Central memory CD8-positive, alpha-beta T cell (primary cell): ENCODE results near the gene PIN1.

Experiments used
- ATAC-seq: fragments of 150-1000 bp; cut with Tn5 transposase; replicated peaks from 2 replicates; pipeline ENCODE4 v1.10.0; 2022; ENCODE audit warnings: mild to moderate bottlenecking, moderate FRiP score, moderate number of reproducible peaks; ENCODE audit not compliant: poor library complexity, severe bottlenecking; ENCODE audit errors: extremely low read depth
- DNase-seq, 2 donors: peaks; one replicate each; pipeline ENCODE4 v3.0.0; 2021; ENCODE audit warnings: low spot score in 2 of 2
- H3K27ac Mint-ChIP-seq: one replicate; pipeline ENCODE4 v1.8.0; 2022; ENCODE audit warnings: low read depth, mild to moderate bottlenecking, moderate library complexity, mixed read lengths
- H3K27me3 Mint-ChIP-seq: one replicate; pipeline ENCODE4 v1.8.0; 2022; ENCODE audit warnings: mixed read lengths
- H3K36me3 Mint-ChIP-seq: one replicate; pipeline ENCODE4 v1.8.0; 2022; ENCODE audit warnings: mild to moderate bottlenecking, moderate library complexity, mixed read lengths; ENCODE audit not compliant: insufficient read depth
- H3K4me1 Mint-ChIP-seq: one replicate; pipeline ENCODE4 v1.8.0; 2022; ENCODE audit warnings: mixed read lengths
- H3K4me3 Mint-ChIP-seq: one replicate; pipeline ENCODE4 v1.8.0; 2022; ENCODE audit warnings: mild to moderate bottlenecking, moderate library complexity, mixed read lengths
- H3K9me3 Mint-ChIP-seq: one replicate; pipeline ENCODE4 v1.8.0; 2022; ENCODE audit warnings: mixed read lengths

PIN1 gene

DNA sequence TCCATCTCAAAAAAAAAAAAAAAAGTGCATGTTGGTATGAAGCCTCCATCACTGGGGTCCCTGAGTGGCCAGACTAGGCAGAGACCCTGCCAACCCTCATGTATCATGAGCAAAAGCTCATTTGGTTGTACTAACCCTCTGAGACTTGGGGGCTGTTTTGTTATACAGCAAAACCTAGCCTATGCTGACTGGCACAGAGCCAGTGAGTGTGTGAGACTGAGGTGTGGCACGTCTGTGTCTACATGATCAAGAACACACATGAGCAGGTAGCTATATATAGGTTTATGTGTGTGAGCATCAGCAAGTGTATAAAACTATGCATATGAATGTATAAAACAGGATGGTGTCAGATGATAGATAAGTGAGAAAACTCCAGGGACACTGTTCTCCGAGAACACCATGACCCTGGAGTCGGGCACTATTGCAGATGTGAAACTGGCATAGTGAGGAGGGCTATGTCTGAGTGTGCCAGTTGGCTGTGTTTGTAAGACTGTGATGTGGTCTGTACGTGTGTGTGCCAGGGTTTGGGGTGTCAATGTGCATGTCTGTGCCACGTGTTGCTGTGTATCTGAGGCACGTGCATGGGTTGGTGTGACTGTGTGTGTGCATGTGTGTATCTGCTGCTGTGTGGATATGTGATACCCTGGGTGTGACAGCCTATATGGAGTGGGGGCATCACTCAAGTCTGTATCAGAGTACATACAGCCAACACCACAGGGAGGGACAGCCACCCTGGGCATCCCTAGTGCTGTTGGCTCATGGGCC is 56.7 kb downstream of the PIN1 start:
- Mint-ChIP-seq H3K27me3 (peaks cover 33% of the 10 kb centered on the region), H3K4me3 (no peak overlapping the region), H3K27ac (no peak overlapping the region), H3K9me3 (no peaks in the 10 kb centered on the region), H3K36me3 (no peaks in the 10 kb centered on the region), H3K4me1 (no peaks in the 10 kb centered on the region)
- DNase-seq (no peak), ATAC-seq (no peak)
